ENCODE results near the gene TUBA4B.

DNA sequence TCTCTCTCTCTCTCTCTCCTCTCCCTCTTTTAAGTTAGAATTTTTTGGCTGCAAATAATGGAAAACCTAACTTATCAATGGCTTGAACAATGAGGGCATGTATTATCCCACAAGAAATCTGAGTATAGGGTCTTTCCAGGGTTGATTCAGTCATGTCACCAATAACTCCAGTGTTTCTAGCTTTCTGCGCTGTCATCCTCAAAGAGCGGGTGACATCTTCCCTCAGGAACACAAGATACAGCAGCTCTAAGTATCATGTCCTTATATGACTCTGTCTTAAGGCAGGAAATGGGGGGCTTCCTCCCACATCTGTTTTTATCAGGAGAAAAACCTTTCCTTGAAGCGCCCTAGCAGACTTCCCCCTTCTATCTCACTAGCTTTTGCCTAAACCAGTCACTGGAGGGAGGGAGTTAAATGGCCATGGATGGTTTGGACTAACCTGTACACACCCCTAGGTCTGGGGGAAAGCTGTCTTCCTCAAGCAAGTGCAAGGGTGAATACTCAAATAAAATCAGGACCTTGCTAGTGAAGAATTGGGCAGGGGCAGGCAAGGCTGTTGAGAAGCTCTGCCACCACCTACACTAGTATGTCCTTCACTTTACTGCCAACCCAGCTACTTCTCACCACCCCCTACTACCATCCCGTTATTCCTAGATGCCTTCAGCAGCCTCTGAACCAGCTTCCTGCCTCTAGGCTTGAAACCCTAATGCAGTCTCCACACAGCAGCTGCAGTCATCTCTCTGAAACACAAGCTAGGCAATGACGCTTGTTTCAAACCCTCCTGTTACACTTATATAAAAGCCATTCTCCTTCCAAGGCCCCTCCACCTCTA lies 8.2 kb downstream of the TUBA4B start:
- TF ChIP-seq, protein P1, sequence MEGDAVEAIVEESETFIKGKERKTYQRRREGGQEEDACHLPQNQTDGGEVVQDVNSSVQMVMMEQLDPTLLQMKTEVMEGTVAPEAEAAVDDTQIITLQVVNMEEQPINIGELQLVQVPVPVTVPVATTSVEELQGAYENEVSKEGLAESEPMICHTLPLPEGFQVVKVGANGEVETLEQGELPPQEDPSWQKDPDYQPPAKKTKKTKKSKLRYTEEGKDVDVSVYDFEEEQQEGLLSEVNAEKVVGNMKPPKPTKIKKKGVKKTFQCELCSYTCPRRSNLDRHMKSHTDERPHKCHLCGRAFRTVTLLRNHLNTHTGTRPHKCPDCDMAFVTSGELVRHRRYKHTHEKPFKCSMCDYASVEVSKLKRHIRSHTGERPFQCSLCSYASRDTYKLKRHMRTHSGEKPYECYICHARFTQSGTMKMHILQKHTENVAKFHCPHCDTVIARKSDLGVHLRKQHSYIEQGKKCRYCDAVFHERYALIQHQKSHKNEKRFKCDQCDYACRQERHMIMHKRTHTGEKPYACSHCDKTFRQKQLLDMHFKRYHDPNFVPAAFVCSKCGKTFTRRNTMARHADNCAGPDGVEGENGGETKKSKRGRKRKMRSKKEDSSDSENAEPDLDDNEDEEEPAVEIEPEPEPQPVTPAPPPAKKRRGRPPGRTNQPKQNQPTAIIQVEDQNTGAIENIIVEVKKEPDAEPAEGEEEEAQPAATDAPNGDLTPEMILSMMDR (IDR thresholded peaks at IDR 0.05) = no peak
- no peak for TF ChIP-seq SIN3A (IDR thresholded peaks at IDR 0.05; ENCODE audit: borderline replicate concordance, insufficient read depth, low read depth, low read length)
- TF ChIP-seq, protein P2, sequence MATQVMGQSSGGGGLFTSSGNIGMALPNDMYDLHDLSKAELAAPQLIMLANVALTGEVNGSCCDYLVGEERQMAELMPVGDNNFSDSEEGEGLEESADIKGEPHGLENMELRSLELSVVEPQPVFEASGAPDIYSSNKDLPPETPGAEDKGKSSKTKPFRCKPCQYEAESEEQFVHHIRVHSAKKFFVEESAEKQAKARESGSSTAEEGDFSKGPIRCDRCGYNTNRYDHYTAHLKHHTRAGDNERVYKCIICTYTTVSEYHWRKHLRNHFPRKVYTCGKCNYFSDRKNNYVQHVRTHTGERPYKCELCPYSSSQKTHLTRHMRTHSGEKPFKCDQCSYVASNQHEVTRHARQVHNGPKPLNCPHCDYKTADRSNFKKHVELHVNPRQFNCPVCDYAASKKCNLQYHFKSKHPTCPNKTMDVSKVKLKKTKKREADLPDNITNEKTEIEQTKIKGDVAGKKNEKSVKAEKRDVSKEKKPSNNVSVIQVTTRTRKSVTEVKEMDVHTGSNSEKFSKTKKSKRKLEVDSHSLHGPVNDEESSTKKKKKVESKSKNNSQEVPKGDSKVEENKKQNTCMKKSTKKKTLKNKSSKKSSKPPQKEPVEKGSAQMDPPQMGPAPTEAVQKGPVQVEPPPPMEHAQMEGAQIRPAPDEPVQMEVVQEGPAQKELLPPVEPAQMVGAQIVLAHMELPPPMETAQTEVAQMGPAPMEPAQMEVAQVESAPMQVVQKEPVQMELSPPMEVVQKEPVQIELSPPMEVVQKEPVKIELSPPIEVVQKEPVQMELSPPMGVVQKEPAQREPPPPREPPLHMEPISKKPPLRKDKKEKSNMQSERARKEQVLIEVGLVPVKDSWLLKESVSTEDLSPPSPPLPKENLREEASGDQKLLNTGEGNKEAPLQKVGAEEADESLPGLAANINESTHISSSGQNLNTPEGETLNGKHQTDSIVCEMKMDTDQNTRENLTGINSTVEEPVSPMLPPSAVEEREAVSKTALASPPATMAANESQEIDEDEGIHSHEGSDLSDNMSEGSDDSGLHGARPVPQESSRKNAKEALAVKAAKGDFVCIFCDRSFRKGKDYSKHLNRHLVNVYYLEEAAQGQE (IDR thresholded peaks at IDR 0.05; ENCODE audit: insufficient read depth in 1 of 2, low read depth in 2 of 2, low read length in 1 of 2) = no peak

Measured in Panc1 (cell line).